Hepatocyte (in vitro differentiated cells): ENCODE results near the gene PCBP4. TPM values are rescaled to one million over a fixed set of nuclear protein-coding genes. Genes with fewer than 3 reads are reported as not detected.

ENCODE experiments used
- DNase-seq: peaks from one replicate; pipeline ENCODE4 v3.0.0-alpha.2; 2016; ENCODE audit warnings: low spot score
- H2AFZ ChIP-seq: fragments of 200-600 bp; sonication (generic); 2 replicates; pipeline ENCODE4 v1.6.0; 2016; ENCODE audit warnings: antibody characterized with exemption, mild to moderate bottlenecking
- H3K27ac ChIP-seq: fragments of 200-600 bp; sonication (generic); 2 replicates; pipeline ENCODE4 v1.5.1; 2016; ENCODE audit warnings: mild to moderate bottlenecking
- H3K27me3 ChIP-seq: fragments of 200-600 bp; sonication (generic); 2 replicates; pipeline ENCODE4 v1.6.1; 2016
- H3K36me3 ChIP-seq: fragments of 200-600 bp; sonication (generic); replicated peaks from 2 replicates; pipeline ENCODE4 v1.5.1; 2016; ENCODE audit warnings: low read depth; ENCODE audit not compliant: insufficient read depth
- H3K4me1 ChIP-seq: fragments of 200-600 bp; sonication (generic); 2 replicates; pipeline ENCODE4 v1.5.1; 2016; ENCODE audit warnings: mild to moderate bottlenecking, moderate library complexity; ENCODE audit not compliant: insufficient read depth
- H3K4me2 ChIP-seq: fragments of 200-600 bp; sonication (generic); 2 replicates; pipeline ENCODE4 v1.6.0; 2016
- H3K4me3 ChIP-seq: fragments of 200-600 bp; sonication (generic); 2 replicates; pipeline ENCODE4 v1.5.1; 2016; ENCODE audit warnings: mild to moderate bottlenecking
- H3K79me2 ChIP-seq: fragments of 200-600 bp; sonication (generic); 2 replicates; pipeline ENCODE4 v1.6.0; 2017; ENCODE audit warnings: mild to moderate bottlenecking
- H3K9me2 ChIP-seq: fragments of 200-600 bp; sonication (generic); replicated peaks from 2 replicates; pipeline ENCODE4 v1.6.0; 2017; ENCODE audit warnings: mild to moderate bottlenecking; ENCODE audit not compliant: insufficient read depth
- H3K9me3 ChIP-seq: fragments of 200-600 bp; sonication (generic); 2 replicates; pipeline ENCODE4 v1.5.1; 2016; ENCODE audit warnings: low read depth, mild to moderate bottlenecking
- H4K20me1 ChIP-seq: fragments of 200-600 bp; sonication (generic); 2 replicates; pipeline ENCODE4 v1.6.0; 2016; ENCODE audit warnings: mild to moderate bottlenecking; ENCODE audit not compliant: insufficient read depth, poor library complexity, severe bottlenecking
- EZH2 ChIP-seq: fragments of 200-600 bp; sonication (generic); IDR thresholded peaks from 2 replicates; pipeline ENCODE4 v1.6.1; 2016; ENCODE audit warnings: antibody characterized with exemption, mild to moderate bottlenecking, borderline replicate concordance
- EZH2phosphoT487 ChIP-seq: fragments of 200-600 bp; sonication (generic); IDR thresholded peaks from one replicate; pipeline ENCODE4 v1.6.1; 2018; ENCODE audit warnings: antibody characterized with exemption, mild to moderate bottlenecking, low read depth, moderate library complexity; ENCODE audit not compliant: unreplicated experiment, severe bottlenecking
- WGBS: methylation state at CpG from one replicate; pipeline ENCODE4 v1.1.6; 2016; ENCODE audit warnings: low lambda C conversion rate; ENCODE audit errors: missing lambda C conversion rate; 5-methylcytosine and 5-hydroxymethylcytosine counted together
- polyA plus RNA-seq: library from polyadenylated mRNA; unstranded; fragments of >200 nt; fragmentation: Nextera tagmentation; extraction: Ambion mirVana; gene quantifications from 2 replicates; pipeline ENCODE4 v1.2.1, GENCODE V29; 2016
- total RNA-seq: library from RNA; depleted of rRNA; stranded (reverse); fragments of >200 nt; gene quantifications from 2 replicates; pipeline ENCODE4 v1.2.3, GENCODE V29; 2014
- TF ChIP-seq, protein P1 (sequence below): fragments of 200-600 bp; sonication (generic); IDR thresholded peaks from 2 replicates; pipeline ENCODE4 v1.5.1; 2016; ENCODE audit warnings: antibody characterized with exemption, mild to moderate bottlenecking; ENCODE audit not compliant: poor library complexity

PCBP4 gene
- total and polyA plus RNA-seq, 2 experiments from 2014 or later: 42.4 to 60.2 TPM

DNA sequence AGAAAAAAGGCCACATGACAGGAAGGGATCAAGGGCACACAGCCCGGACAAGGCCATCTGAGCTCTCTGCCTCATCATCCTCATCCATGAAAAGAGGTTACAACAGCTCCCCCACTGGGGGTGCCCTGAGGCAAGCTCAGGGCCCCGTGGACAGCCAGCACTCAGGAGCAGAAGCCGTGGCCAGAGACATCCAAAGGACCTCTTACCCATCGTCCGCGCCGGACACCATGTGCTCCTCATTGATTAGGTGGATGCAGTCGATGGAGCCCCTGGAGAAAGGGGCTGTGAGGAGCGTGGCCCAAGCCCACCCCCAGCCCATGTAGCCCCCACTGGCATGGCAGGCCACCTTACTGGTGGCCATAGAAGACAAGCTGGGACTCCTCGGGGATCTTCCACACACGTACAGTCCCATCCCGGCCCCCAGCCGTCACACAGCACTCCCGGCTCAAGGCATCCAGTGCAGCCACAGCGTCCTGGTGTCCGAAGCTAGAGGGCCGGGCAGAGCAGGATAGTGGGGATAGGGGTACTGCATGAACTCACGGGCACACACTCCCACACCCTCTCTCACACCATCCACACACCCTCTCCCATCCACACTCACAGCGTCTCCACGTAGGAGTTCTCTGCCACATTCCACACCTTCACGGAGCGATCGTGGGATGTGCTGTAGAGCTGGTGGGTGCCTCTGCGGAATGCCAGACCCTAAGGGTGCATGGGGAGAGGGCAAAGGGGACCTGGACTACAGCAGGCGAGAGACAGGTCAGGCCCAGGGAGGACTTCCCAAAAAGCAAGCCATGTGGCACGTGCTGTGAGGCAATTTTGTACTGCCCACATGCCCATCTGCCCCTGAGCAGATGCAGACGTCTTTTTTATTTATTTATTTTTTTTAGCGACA, 32.0 kb downstream of the PCBP4 start:
- no peaks in the 10 kb centered on the region for H3K36me3 ChIP-seq
- no peak overlapping the region for H3K27ac ChIP-seq

DNA sequence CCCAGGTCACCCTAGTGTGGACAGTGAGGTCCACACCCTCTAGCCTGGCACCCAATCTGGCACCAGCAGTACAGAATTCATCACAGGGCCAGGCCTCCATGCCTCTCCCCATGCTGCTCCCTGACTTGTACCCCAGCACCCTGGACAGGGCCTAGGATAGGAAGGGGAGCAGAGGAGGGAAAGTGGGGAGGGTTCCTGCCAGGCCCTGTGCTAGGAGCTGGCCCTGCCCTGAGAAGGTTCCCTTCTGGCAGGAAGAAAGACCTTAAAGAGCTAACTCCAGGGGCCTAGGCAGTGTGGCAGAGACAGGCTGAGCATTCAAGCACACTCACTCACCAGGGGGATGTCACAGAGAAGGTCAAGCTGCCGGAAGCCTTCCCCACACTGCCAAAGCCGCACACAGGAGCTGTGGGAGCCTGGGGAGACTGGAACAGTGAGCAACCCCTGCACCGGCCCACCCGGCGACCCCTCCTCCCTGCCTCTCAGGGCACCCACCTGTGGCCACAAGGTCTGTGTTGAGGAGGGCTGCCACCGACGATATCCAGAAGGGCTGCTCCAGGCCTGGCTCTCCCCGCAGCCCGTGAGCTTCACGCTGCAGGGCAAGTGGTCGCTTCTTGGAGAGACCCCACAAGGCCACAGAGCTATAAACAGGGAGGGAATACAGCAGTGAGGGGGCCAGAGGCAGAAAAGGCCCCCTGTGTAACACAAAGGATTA, 33.0 kb downstream of the PCBP4 start:
- no peaks in the 10 kb centered on the region for H3K27me3 ChIP-seq
- H4K20me1 ChIP-seq: no peaks in the 10 kb centered on the region
- no peaks in the 10 kb centered on the region for H3K9me3 ChIP-seq
- peaks cover 3% of the 10 kb centered on the region for H3K79me2 ChIP-seq
- DNase-seq: no peak
- H3K36me3 ChIP-seq: no peaks in the 10 kb centered on the region
- no peak overlapping the region for H2AFZ ChIP-seq
- no peaks in the 10 kb centered on the region for H3K4me1 ChIP-seq
- no peaks in the 10 kb centered on the region for H3K9me2 ChIP-seq
- WGBS: 95% methylated on average over 11 of the region's 11 CpGs
- no peak overlapping the region for H3K27ac ChIP-seq
- H3K4me2 ChIP-seq: no peak overlapping the region
- TF ChIP-seq, protein P1, sequence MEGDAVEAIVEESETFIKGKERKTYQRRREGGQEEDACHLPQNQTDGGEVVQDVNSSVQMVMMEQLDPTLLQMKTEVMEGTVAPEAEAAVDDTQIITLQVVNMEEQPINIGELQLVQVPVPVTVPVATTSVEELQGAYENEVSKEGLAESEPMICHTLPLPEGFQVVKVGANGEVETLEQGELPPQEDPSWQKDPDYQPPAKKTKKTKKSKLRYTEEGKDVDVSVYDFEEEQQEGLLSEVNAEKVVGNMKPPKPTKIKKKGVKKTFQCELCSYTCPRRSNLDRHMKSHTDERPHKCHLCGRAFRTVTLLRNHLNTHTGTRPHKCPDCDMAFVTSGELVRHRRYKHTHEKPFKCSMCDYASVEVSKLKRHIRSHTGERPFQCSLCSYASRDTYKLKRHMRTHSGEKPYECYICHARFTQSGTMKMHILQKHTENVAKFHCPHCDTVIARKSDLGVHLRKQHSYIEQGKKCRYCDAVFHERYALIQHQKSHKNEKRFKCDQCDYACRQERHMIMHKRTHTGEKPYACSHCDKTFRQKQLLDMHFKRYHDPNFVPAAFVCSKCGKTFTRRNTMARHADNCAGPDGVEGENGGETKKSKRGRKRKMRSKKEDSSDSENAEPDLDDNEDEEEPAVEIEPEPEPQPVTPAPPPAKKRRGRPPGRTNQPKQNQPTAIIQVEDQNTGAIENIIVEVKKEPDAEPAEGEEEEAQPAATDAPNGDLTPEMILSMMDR: no peak
- no peak for TF ChIP-seq EZH2phosphoT487
- TF ChIP-seq EZH2: no peak
- no peak overlapping the region for H3K4me3 ChIP-seq

More for the DNA sequence above, 32.0 kb downstream of the PCBP4 start:
- no peak overlapping the region for H3K4me3 ChIP-seq
- 96% methylated on average over 27 of the region's 28 CpGs for WGBS
- H3K4me1 ChIP-seq: no peaks in the 10 kb centered on the region
- H3K79me2 ChIP-seq: peaks cover 13% of the 10 kb centered on the region
- H2AFZ ChIP-seq: no peak overlapping the region
- H3K9me2 ChIP-seq: no peaks in the 10 kb centered on the region
- no peaks in the 10 kb centered on the region for H4K20me1 ChIP-seq
- no peak for DNase-seq
- H3K27me3 ChIP-seq: no peaks in the 10 kb centered on the region
- TF ChIP-seq, protein P1: no peak
- no peak for TF ChIP-seq EZH2
- no peak overlapping the region for H3K4me2 ChIP-seq
- H3K9me3 ChIP-seq: no peaks in the 10 kb centered on the region

DNA sequence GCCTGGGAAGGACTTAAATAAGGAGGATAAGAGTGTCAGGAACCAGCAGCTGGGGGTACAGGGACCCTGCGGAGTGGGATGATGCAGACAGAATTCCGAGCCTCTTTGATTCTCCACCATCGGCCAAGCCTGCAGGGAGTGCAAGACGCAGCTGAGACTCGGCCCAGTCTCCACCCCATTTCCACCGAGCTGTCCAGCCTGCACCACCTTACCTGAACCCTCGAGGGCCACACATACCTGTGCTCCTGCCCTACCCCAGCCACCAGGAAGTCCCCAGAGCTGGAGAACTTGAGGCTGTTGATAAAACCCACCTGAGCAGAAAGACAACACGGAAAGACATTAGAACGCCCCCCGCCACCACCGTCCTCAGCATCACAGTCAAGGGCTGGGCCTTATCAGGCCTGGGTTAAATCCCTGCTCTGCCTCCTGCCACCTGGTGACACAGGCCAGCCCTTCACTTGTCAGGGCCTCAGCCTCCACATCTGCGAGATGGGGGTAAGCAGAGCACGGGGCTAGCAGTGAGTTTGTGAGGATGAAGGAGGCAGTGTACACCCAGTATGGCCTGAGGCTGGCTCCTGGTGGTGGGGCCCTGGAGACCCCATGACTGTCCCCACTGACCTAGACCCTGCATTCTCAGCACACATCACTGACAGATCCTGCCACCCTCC, 33.6 kb downstream of the PCBP4 start:
- no peaks in the 10 kb centered on the region for H3K36me3 ChIP-seq

More for the DNA sequence above, 33.6 kb downstream of the PCBP4 start:
- Histone ChIP-seq H3K4me2 (no peak overlapping the region), H3K9me2 (no peaks in the 10 kb centered on the region), H2AFZ (no peak overlapping the region), H3K27me3 (no peaks in the 10 kb centered on the region), H4K20me1 (no peaks in the 10 kb centered on the region), H3K4me3 (no peak overlapping the region), H3K9me3 (no peaks in the 10 kb centered on the region), H3K27ac (no peak overlapping the region), H3K4me1 (no peaks in the 10 kb centered on the region), H3K79me2 (no peaks in the 10 kb centered on the region)
- TF ChIP-seq EZH2: no peak
- TF ChIP-seq, protein P1: no peak
- no peak for TF ChIP-seq EZH2phosphoT487
- DNase-seq: no peak
- WGBS: 91% methylated on average over 13 of the region's 13 CpGs
